Measurements from ENCODE around the gene PSMB5. TPM values are rescaled to one million over a fixed set of nuclear protein-coding genes. Genes with fewer than 3 reads are reported as not detected.

PSMB5 gene
- total RNA-seq, 1 experiment from 2014 or later = 224 TPM

DNA sequence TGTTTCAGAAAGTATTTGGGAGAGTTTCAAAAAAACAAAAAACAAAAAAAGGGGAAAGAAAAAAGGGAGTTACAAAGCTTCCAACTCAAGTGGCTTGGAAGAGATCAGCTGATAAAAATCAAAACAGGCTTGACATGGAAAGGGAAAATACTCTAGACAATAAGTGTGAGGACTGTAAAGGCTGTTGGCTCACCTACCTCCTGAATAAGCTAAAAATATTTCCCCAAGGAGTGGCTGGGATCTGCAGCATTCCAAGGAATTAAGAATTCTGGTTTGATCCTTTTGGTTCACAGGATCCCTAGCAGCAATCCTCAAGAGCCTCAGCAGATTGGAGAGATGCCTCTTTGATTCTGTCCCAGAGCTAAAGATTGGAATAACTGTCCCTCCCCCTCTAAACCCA lies 41.2 kb downstream of the PSMB5 start (continued):
- TF ChIP-seq, protein P1, sequence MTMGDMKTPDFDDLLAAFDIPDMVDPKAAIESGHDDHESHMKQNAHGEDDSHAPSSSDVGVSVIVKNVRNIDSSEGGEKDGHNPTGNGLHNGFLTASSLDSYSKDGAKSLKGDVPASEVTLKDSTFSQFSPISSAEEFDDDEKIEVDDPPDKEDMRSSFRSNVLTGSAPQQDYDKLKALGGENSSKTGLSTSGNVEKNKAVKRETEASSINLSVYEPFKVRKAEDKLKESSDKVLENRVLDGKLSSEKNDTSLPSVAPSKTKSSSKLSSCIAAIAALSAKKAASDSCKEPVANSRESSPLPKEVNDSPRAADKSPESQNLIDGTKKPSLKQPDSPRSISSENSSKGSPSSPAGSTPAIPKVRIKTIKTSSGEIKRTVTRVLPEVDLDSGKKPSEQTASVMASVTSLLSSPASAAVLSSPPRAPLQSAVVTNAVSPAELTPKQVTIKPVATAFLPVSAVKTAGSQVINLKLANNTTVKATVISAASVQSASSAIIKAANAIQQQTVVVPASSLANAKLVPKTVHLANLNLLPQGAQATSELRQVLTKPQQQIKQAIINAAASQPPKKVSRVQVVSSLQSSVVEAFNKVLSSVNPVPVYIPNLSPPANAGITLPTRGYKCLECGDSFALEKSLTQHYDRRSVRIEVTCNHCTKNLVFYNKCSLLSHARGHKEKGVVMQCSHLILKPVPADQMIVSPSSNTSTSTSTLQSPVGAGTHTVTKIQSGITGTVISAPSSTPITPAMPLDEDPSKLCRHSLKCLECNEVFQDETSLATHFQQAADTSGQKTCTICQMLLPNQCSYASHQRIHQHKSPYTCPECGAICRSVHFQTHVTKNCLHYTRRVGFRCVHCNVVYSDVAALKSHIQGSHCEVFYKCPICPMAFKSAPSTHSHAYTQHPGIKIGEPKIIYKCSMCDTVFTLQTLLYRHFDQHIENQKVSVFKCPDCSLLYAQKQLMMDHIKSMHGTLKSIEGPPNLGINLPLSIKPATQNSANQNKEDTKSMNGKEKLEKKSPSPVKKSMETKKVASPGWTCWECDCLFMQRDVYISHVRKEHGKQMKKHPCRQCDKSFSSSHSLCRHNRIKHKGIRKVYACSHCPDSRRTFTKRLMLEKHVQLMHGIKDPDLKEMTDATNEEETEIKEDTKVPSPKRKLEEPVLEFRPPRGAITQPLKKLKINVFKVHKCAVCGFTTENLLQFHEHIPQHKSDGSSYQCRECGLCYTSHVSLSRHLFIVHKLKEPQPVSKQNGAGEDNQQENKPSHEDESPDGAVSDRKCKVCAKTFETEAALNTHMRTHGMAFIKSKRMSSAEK (CRISPR knock-in tag; IDR thresholded peaks at IDR 0.05; ENCODE audit: borderline replicate concordance) = no peak
- TF ChIP-seq ZNF416 (CRISPR knock-in tag; IDR thresholded peaks at IDR 0.05) (no peak), MXD4 (CRISPR knock-in tag; IDR thresholded peaks at IDR 0.05; ENCODE audit: borderline replicate concordance) (no peak), SMAD3 (CRISPR knock-in tag; IDR thresholded peaks at IDR 0.05; ENCODE audit: borderline replicate concordance) (no peak)
- TF ChIP-seq, protein P2, sequence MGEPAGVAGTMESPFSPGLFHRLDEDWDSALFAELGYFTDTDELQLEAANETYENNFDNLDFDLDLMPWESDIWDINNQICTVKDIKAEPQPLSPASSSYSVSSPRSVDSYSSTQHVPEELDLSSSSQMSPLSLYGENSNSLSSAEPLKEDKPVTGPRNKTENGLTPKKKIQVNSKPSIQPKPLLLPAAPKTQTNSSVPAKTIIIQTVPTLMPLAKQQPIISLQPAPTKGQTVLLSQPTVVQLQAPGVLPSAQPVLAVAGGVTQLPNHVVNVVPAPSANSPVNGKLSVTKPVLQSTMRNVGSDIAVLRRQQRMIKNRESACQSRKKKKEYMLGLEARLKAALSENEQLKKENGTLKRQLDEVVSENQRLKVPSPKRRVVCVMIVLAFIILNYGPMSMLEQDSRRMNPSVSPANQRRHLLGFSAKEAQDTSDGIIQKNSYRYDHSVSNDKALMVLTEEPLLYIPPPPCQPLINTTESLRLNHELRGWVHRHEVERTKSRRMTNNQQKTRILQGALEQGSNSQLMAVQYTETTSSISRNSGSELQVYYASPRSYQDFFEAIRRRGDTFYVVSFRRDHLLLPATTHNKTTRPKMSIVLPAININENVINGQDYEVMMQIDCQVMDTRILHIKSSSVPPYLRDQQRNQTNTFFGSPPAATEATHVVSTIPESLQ (CRISPR knock-in tag; IDR thresholded peaks at IDR 0.05) = no peak

DNA sequence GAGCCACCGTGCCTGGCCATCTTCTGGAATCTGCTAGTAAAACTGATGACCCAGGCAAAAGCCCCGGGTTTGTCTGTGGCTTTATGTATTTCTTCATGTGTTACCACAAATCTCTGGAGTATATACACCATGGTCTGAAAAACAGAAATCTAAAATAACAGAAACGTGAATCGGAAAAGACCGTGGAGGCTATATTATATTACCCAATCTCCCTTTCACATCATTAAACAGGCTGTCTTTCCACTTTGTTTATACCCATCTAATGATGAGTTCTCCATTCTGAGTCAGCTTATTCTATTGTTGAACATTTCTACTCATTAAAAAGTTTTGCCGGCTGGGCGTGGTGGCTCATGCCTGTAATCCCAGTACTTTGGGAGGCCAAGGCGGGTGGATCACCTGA lies 42.8 kb downstream of the PSMB5 start:
- TF ChIP-seq FOXJ3 (CRISPR knock-in tag; IDR thresholded peaks at IDR 0.05; ENCODE audit: borderline replicate concordance) (no peak), PRRX2 (CRISPR knock-in tag; IDR thresholded peaks at IDR 0.05) (no peak), FOXK1 (CRISPR knock-in tag; IDR thresholded peaks at IDR 0.05) (no peak), ZNF416 (CRISPR knock-in tag; IDR thresholded peaks at IDR 0.05) (no peak)
- TF ChIP-seq, protein P3, sequence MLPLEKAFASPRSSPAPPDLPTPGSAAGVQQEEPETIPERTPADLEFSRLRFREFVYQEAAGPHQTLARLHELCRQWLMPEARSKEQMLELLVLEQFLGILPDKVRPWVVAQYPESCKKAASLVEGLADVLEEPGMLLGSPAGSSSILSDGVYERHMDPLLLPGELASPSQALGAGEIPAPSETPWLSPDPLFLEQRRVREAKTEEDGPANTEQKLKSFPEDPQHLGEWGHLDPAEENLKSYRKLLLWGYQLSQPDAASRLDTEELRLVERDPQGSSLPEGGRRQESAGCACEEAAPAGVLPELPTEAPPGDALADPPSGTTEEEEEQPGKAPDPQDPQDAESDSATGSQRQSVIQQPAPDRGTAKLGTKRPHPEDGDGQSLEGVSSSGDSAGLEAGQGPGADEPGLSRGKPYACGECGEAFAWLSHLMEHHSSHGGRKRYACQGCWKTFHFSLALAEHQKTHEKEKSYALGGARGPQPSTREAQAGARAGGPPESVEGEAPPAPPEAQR (CRISPR knock-in tag; IDR thresholded peaks at IDR 0.05) = no peak
- TF ChIP-seq, protein P4, sequence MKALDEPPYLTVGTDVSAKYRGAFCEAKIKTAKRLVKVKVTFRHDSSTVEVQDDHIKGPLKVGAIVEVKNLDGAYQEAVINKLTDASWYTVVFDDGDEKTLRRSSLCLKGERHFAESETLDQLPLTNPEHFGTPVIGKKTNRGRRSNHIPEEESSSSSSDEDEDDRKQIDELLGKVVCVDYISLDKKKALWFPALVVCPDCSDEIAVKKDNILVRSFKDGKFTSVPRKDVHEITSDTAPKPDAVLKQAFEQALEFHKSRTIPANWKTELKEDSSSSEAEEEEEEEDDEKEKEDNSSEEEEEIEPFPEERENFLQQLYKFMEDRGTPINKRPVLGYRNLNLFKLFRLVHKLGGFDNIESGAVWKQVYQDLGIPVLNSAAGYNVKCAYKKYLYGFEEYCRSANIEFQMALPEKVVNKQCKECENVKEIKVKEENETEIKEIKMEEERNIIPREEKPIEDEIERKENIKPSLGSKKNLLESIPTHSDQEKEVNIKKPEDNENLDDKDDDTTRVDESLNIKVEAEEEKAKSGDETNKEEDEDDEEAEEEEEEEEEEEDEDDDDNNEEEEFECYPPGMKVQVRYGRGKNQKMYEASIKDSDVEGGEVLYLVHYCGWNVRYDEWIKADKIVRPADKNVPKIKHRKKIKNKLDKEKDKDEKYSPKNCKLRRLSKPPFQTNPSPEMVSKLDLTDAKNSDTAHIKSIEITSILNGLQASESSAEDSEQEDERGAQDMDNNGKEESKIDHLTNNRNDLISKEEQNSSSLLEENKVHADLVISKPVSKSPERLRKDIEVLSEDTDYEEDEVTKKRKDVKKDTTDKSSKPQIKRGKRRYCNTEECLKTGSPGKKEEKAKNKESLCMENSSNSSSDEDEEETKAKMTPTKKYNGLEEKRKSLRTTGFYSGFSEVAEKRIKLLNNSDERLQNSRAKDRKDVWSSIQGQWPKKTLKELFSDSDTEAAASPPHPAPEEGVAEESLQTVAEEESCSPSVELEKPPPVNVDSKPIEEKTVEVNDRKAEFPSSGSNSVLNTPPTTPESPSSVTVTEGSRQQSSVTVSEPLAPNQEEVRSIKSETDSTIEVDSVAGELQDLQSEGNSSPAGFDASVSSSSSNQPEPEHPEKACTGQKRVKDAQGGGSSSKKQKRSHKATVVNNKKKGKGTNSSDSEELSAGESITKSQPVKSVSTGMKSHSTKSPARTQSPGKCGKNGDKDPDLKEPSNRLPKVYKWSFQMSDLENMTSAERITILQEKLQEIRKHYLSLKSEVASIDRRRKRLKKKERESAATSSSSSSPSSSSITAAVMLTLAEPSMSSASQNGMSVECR (CRISPR knock-in tag; IDR thresholded peaks at IDR 0.05; ENCODE audit: borderline replicate concordance) = no peak
- TF ChIP-seq, protein P5, sequence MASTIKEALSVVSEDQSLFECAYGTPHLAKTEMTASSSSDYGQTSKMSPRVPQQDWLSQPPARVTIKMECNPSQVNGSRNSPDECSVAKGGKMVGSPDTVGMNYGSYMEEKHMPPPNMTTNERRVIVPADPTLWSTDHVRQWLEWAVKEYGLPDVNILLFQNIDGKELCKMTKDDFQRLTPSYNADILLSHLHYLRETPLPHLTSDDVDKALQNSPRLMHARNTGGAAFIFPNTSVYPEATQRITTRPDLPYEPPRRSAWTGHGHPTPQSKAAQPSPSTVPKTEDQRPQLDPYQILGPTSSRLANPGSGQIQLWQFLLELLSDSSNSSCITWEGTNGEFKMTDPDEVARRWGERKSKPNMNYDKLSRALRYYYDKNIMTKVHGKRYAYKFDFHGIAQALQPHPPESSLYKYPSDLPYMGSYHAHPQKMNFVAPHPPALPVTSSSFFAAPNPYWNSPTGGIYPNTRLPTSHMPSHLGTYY (CRISPR knock-in tag; IDR thresholded peaks at IDR 0.05) = no peak
- Mint-ChIP-seq H3K4me3 (no peak overlapping the region), H3K27me3 (ENCODE audit: low read depth) (no peaks in the 10 kb centered on the region; the same call in 1 of the 2 replicates), H3K36me3 (no peaks in the 10 kb centered on the region), H3K4me1 (peaks cover 5% of the 10 kb centered on the region), H3K9me3 (no peaks in the 10 kb centered on the region), H3K27ac (no peak overlapping the region)
- POLR2A ChIA-PET = interaction anchor here (0.7 kb wide), 1 partner anchor 330 kb away, joined by 4 read pairs; no protein-coding TSS in a partner anchor
- DNase-seq (ENCODE audit: low spot score) (no peak), ATAC-seq (no peak)
- CTCF ChIA-PET = interaction anchor here (1.6 to 7.8 kb wide), 3 partner anchors 60 to 77 kb away, joined by 5 to 149 read pairs (median 67); partner anchors contain the start of gene CDH24
